Adrenal gland (tissue), 12 donors: ENCODE data around the gene MAN1C1. TPM values are rescaled to one million over a fixed set of nuclear protein-coding genes. Genes with fewer than 3 reads are reported as not detected.

ENCODE experiments used
- DNase-seq, 7 donors: peaks; one replicate each; pipeline ENCODE4 v3.0.0-alpha.2; 2019 to 2020
- H3K27ac ChIP-seq, 5 donors: fragments of 200-600 bp; sonication (generic) in 4 of 5; 1 replicate in 3 of 5; 2 replicates in 2 of 5; pipeline versions ENCODE4 v1.5.1 to v1.8.0; 2016 to 2020; ENCODE audit warnings: mild to moderate bottlenecking in 1 of 5
- H3K27me3 ChIP-seq: fragments of 200-600 bp; 2 replicates; pipeline ENCODE4 v1.8.0; 2021
- H3K36me3 ChIP-seq, 2 donors: fragments of 200-600 bp; replicated peaks in 1 of 2; 1 replicate in 1 of 2; 2 replicates in 1 of 2; pipeline versions ENCODE4 v1.5.1 to v1.8.0; 2018 to 2022
- H3K4me1 ChIP-seq, 2 donors: fragments of 200-600 bp; replicated peaks in 1 of 2; 1 replicate in 1 of 2; 2 replicates in 1 of 2; pipeline versions ENCODE4 v1.5.1 to v1.8.0; 2018 to 2021
- H3K4me3 ChIP-seq, 4 donors: fragments of 200-600 bp; sonication (generic) in 3 of 4; one replicate each; pipeline ENCODE4 v1.5.1; 2016 to 2018
- H3K9me3 ChIP-seq, 3 donors: fragments of 200-600 bp; sonication (generic) in 1 of 3; replicated peaks in 1 of 3; 1 replicate in 2 of 3; 2 replicates in 1 of 3; pipeline versions ENCODE4 v1.5.1 to v1.8.0; 2016 to 2021
- POLR2A ChIP-seq, 2 donors: fragments of 450-650 bp; IDR thresholded peaks; one replicate each; pipeline ENCODE4 v1.6.1; 2017; ENCODE audit warnings: antibody characterized with exemption in 2 of 2, mild to moderate bottlenecking in 2 of 2, moderate library complexity in 1 of 2
- WGBS, 4 donors: extraction: QIAGEN DNeasy Blood & Tissue Kit in 2 of 4; methylation state at CpG; one replicate each; pipeline versions ENCODE4 v1.1.5 to v1.1.7; 2013 to 2017; 5-methylcytosine and 5-hydroxymethylcytosine counted together
- intact Hi-C, 2 donors: fragments of 100-400 bp; cut with DNase I; formaldehyde crosslinking; loops; one replicate each; pipeline versions ENCODE4 v1.14.1 to v1.15.0; 2022 to 2023
- polyA plus RNA-seq, 3 donors: library from polyadenylated mRNA; stranded (reverse); fragments of 200-250 nt in 2 of 3; fragments of 350-450 nt in 1 of 3; fragmentation: Illumina TruSeq in 1 of 3; extraction: RNeasy Lipid Tissue Mini Kit (QIAGEN cat#74804) in 1 of 3; gene quantifications; one replicate each; pipeline ENCODE4 v1.2.3, GENCODE V29; 2013 to 2014
- total RNA-seq, 9 donors: library from RNA; depleted of rRNA in 4 of 9; stranded (reverse); fragments of >200 nt in 4 of 9; fragments of 120-200 nt in 1 of 9; fragmentation: NEBNext Ultra II Directional in 1 of 9; extraction: Animal tissue kit (Norgen Biotek cat#: 25700) in 1 of 9; gene quantifications; one replicate each; pipeline versions ENCODE4 v1.1.0 to v1.2.4, GENCODE V29; 2013 to 2023
- TF ChIP-seq, protein P1 (sequence below), 6 experiments: fragments of 450-650 bp in 4 of 6; fragments of 200-600 bp in 2 of 6; sonication (generic) in 1 of 6; IDR thresholded peaks; 1 replicate in 5 of 6; 2 replicates in 1 of 6; pipeline versions ENCODE4 v1.5.1 to v1.8.0; 2016 to 2021; ENCODE audit warnings: antibody characterized with exemption in 6 of 6, mild to moderate bottlenecking in 2 of 6, moderate library complexity in 1 of 6
- donor health status: healthy with polysubstance abuse.
- donor health status: Bipolar disorder and iron deficiency.
- donor health status: DM: yes; HTN: yes; CAD: no.
- donor health status: DM: no; HTN: no; CAD: no.
- donor health status: DM: no; HTN: no; CAD: no.
- donor health status: DM: yes; HTN: yes; CAD: no.

The MAN1C1 gene
- total and polyA plus RNA-seq, 12 donors: 2.7 to 58.7 (median 27.7) TPM

DNA sequence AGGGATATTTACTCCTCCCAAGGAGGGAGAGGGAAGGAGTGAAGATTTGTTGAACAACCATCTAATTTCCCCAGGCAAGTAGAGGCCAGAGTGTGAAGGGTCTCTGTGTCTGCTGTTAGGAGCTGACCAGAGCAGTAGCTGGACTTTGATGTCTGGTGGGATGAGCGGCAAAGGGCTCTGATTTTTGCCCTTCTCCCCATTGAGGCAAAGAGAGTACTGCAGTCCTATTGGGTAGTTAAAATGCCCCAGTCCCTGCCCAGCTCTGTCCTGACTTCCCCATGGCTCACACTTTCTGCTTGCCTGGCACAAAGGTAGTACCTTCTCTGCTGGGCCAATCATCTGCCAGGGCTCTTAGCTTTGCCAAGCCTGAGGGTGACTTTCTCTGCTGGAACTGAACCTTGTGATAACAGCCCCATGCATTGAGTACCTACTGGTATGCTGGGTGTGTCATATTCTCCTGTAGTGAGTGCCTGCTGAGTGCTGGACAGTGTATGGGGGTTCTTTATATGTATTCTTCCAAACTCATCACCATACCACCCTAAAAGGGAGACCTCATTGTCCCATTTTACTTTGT is 119.5 kb downstream of the MAN1C1 start:
- no peak overlapping the region for H3K4me3 ChIP-seq
- H3K27ac ChIP-seq: peak overlapping the region in 1 of 5 donors; percentile 0
- no peak for DNase-seq
- intact Hi-C loops: no loop called here
- TF ChIP-seq POLR2A (IDR thresholded peaks at IDR 0.05): no peak
- TF ChIP-seq, protein P1, sequence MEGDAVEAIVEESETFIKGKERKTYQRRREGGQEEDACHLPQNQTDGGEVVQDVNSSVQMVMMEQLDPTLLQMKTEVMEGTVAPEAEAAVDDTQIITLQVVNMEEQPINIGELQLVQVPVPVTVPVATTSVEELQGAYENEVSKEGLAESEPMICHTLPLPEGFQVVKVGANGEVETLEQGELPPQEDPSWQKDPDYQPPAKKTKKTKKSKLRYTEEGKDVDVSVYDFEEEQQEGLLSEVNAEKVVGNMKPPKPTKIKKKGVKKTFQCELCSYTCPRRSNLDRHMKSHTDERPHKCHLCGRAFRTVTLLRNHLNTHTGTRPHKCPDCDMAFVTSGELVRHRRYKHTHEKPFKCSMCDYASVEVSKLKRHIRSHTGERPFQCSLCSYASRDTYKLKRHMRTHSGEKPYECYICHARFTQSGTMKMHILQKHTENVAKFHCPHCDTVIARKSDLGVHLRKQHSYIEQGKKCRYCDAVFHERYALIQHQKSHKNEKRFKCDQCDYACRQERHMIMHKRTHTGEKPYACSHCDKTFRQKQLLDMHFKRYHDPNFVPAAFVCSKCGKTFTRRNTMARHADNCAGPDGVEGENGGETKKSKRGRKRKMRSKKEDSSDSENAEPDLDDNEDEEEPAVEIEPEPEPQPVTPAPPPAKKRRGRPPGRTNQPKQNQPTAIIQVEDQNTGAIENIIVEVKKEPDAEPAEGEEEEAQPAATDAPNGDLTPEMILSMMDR (IDR thresholded peaks at IDR 0.05): no peak
- H3K27me3 ChIP-seq: no peaks in the 10 kb centered on the region
- no peaks in the 10 kb centered on the region for H3K36me3 ChIP-seq
- no peaks in the 10 kb centered on the region for H3K4me1 ChIP-seq
- 75 to 100% (median 99%) methylated on average over 1 of the region's 1 CpG for WGBS, 4 donors
- no peaks in the 10 kb centered on the region for H3K9me3 ChIP-seq

DNA sequence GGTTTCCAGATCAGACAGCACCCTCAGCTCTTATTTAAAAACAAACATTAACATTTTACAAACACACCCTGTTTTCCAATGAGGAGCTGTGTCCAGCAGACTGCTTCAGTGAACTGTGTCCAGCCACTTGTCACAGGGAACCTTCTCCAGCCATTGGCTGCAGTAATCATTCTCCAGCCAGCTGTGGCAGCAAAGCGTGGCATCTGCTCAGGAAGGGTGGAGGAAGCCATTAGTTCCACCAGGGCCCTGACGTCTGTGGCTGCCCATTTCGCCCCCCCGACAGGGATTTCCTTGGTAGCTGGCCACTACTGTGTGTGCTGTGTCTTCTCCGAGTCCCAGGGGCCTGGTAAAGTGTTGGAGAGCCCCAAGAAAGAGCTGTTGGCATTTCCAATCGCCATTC is 120.5 kb downstream of the MAN1C1 start:
- Histone ChIP-seq H3K27me3 (no peaks in the 10 kb centered on the region), H3K4me1 (no peaks in the 10 kb centered on the region), H3K36me3 (no peaks in the 10 kb centered on the region), H3K9me3 (no peaks in the 10 kb centered on the region), H3K4me3 (no peak overlapping the region), H3K27ac (peak overlapping the region in 1 of 5 donors; percentile 29)
- DNase-seq: peak in 3 of 7 donors; percentile 23 to 71 (median 40)
- TF ChIP-seq, protein P1 (IDR thresholded peaks at IDR 0.05): no peak
- no peak for TF ChIP-seq POLR2A (IDR thresholded peaks at IDR 0.05)
- 66 to 73% (median 68%) methylated on average over 6 of the region's 6 CpGs for WGBS, 4 donors
- intact Hi-C loops: no loop called here

DNA sequence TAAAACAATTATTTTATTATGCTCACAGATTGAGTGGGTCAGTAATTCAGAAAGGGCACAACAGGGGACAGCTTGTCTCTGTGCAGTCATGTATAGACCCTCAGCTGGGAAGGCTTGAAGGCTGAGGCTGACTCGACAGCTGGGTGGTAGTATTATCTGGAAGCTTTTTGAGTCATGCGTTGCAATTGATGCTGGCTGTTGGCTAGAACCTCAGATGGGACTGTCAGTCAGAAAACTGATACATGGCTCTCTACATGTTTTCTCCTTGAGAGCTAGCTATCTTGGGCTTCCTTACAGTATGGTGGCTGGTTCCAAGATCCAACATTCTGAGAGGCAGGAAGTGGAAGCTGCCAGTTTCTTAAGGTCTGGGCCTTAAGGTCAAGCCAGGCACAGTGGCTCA is 121.9 kb downstream of the MAN1C1 start:
- intact Hi-C loops: no loop called here
- no peak for TF ChIP-seq POLR2A (IDR thresholded peaks at IDR 0.05)
- TF ChIP-seq, protein P1 (IDR thresholded peaks at IDR 0.05): no peak
- Histone ChIP-seq H3K36me3 (no peaks in the 10 kb centered on the region), H3K27ac (no peak overlapping the region), H3K27me3 (no peaks in the 10 kb centered on the region), H3K4me3 (no peak overlapping the region), H3K9me3 (no peaks in the 10 kb centered on the region), H3K4me1 (peaks cover 7 to 8% of the 10 kb centered on the region in 2 donors)
- 90 to 100% (median 96%) methylated on average over 2 of the region's 2 CpGs for WGBS, 4 donors
- no peak for DNase-seq

DNA sequence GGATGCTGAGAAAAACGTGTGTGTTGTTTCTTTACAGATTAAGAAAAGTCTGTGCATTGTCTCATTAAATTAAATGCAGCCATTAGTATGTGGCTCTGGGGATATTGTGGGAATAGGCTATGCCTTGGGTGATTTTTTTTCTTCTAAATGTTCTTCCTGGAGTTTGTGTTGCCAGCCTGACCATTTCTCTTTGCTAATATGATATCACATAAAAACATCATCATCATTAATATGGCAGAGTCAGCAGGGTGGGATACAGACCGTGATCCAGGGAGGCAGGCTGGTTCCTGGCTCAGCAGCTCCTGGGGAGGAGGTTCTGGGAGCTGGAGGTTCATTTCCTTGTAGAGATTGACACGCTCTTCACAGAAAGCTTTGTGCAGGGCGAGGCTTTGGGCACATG is 122.8 kb downstream of the MAN1C1 start:
- H3K36me3 ChIP-seq: no peaks in the 10 kb centered on the region
- H3K27me3 ChIP-seq: no peaks in the 10 kb centered on the region
- no peaks in the 10 kb centered on the region for H3K9me3 ChIP-seq
- H3K27ac ChIP-seq: no peak overlapping the region
- no peak for DNase-seq
- intact Hi-C loops: no loop called here
- TF ChIP-seq POLR2A (IDR thresholded peaks at IDR 0.05): no peak
- TF ChIP-seq, protein P1 (IDR thresholded peaks at IDR 0.05): no peak
- 78 to 97% (median 90%) methylated on average over 3 to 4 of the region's 4 CpGs for WGBS, 4 donors
- H3K4me1 ChIP-seq: peaks cover 15 to 17% of the 10 kb centered on the region in 2 donors
- H3K4me3 ChIP-seq: no peak overlapping the region
